K562 (cell line): ENCODE measurements around the gene CKLF. TPM values are rescaled to one million over a fixed set of nuclear protein-coding genes. Genes with fewer than 3 reads are reported as not detected.

Source experiments
- ARID1B ChIP-seq: fragments of 450-650 bp; IDR thresholded peaks from 2 replicates; pipeline ENCODE4 v1.6.1; 2016; ENCODE audit warnings: antibody characterized with exemption, mild to moderate bottlenecking, inconsistent platforms
- ATF7 ChIP-seq: fragments of 450-650 bp; IDR thresholded peaks from 2 replicates; pipeline ENCODE4 v1.7.1; 2014; ENCODE audit warnings: mild to moderate bottlenecking, moderate library complexity
- BRCA1 ChIP-seq, 2 experiments: fragments of 450-650 bp in 1 of 2; sonication (generic) in 1 of 2; formaldehyde crosslinking in 1 of 2; IDR thresholded peaks; 2 replicates each; pipeline versions ENCODE4 v1.5.0 to v1.6.1; 2017 to 2020; ENCODE audit warnings: mild to moderate bottlenecking in 1 of 2, missing genetic modification reagents in 1 of 2
- CBFB ChIP-seq: sonication (generic); formaldehyde crosslinking; IDR thresholded peaks from 2 replicates; pipeline ENCODE4 v1.4.0; 2020; ENCODE audit warnings: mild to moderate bottlenecking, missing genetic modification reagents
- ESRRA ChIP-seq: fragments of 450-650 bp; IDR thresholded peaks from 2 replicates; pipeline ENCODE4 v1.6.1; 2014; ENCODE audit warnings: low read depth, mild to moderate bottlenecking, moderate library complexity, borderline replicate concordance
- ESRRB ChIP-seq: fragments of 250-450 bp; sonication (Bioruptor Pico); IDR thresholded peaks from 2 replicates; pipeline ENCODE4 v1.5.0; 2020; ENCODE audit warnings: mild to moderate bottlenecking, moderate library complexity, borderline replicate concordance
- ETV1 ChIP-seq: fragments of 450-650 bp; conservative IDR thresholded peaks from 2 replicates; pipeline ENCODE4 v1.6.1; 2016; ENCODE audit warnings: missing genetic modification characterization, control low read depth, low read depth, missing compliant biosample characterization
- FOSL1 ChIP-seq: fragments of 200-800 bp; sonication (Bioruptor generic); conservative IDR thresholded peaks from 2 replicates; pipeline ENCODE4 v1.6.1; 2016; ENCODE audit warnings: missing genetic modification characterization, missing compliant biosample characterization
- FOXM1 ChIP-seq, 2 experiments: fragments of 450-650 bp in 1 of 2; sonication (generic) in 1 of 2; formaldehyde crosslinking in 1 of 2; IDR thresholded peaks; 2 replicates each; pipeline versions ENCODE4 v1.6.1 to v1.9.0; 2017 to 2022; ENCODE audit warnings: low read depth in 2 of 2, mild to moderate bottlenecking in 2 of 2, missing genetic modification reagents in 1 of 2, moderate library complexity in 1 of 2
- JUN ChIP-seq, 2 experiments: sonication (generic) in 1 of 2; formaldehyde crosslinking in 1 of 2; IDR thresholded peaks; 2 replicates each; pipeline versions ENCODE4 v1.6.1 to v1.8.0; 2012 to 2022; ENCODE audit warnings: borderline replicate concordance in 2 of 2, mild to moderate bottlenecking in 2 of 2, improper control_type of control experiment in 1 of 2, low read depth in 1 of 2, low read length in 1 of 2, missing genetic modification reagents in 1 of 2
- JUND ChIP-seq, 2 experiments: IDR thresholded peaks; 2 replicates in 1 of 2; 3 replicates in 1 of 2; pipeline ENCODE4 v1.6.1; 2011; ENCODE audit warnings: borderline replicate concordance in 2 of 2, low read depth in 2 of 2, low read length in 2 of 2, improper control_type of control experiment in 1 of 2, missing biosample characterization in 1 of 2, missing genetic modification characterization in 1 of 2, missing genetic modification reagents in 1 of 2
- NFE2 ChIP-seq: IDR thresholded peaks from 2 replicates; pipeline ENCODE4 v1.6.1; 2014; ENCODE audit warnings: antibody characterized with exemption, low read depth
- SMAD4 ChIP-seq: fragments of 250-450 bp; sonication (Bioruptor Pico); conservative IDR thresholded peaks from 2 replicates; pipeline ENCODE4 v1.8.0; 2021; ENCODE audit warnings: inconsistent platforms, mild to moderate bottlenecking, moderate library complexity
- SMARCE1 ChIP-seq: fragments of 450-650 bp; IDR thresholded peaks from 2 replicates; pipeline ENCODE4 v1.7.1; 2016; ENCODE audit warnings: mild to moderate bottlenecking
- SOX6 ChIP-seq: fragments of 450-650 bp; IDR thresholded peaks from 2 replicates; pipeline ENCODE4 v1.6.1; 2014; ENCODE audit warnings: mild to moderate bottlenecking
- TAL1 ChIP-seq: fragments of 450-650 bp; IDR thresholded peaks from 2 replicates; pipeline ENCODE4 v1.6.1; 2016; ENCODE audit warnings: mild to moderate bottlenecking
- ZBTB8A ChIP-seq: fragments of 450-650 bp; IDR thresholded peaks from 2 replicates; pipeline ENCODE4 v1.6.1; 2018; ENCODE audit warnings: mild to moderate bottlenecking, moderate library complexity; ENCODE audit not compliant: partially characterized antibody
- ZEB2 ChIP-seq: fragments of 450-650 bp; IDR thresholded peaks from 2 replicates; pipeline ENCODE4 v1.6.1; 2016
- polyA plus RNA-seq, 8 experiments: library from polyadenylated mRNA; depleted of rRNA in 4 of 8; stranded (reverse) in 5 of 8; unstranded in 3 of 8; fragments of >200 nt; fragmentation: Nextera tagmentation in 2 of 8; fragmentation: Illumina TruSeq in 1 of 8; extraction: Ambion mirVana in 2 of 8; extraction: Trizol in 1 of 8; gene quantifications; 2 replicates each; pipeline versions ENCODE4 v1.2.1 to v1.2.3, GENCODE V29; 2011 to 2014; ENCODE audit warnings: inconsistent platforms in 1 of 8, missing spikeins in 1 of 8
- total RNA-seq, 7 experiments: library from RNA; depleted of rRNA in 6 of 7; stranded (reverse); fragments of >200 nt in 6 of 7; fragmentation: Illumina TruSeq in 2 of 7; extraction: Trizol in 2 of 7; gene quantifications; 2 replicates each; pipeline versions ENCODE4 v1.2.1 to v1.2.3, GENCODE V29; 2011 to 2021; ENCODE audit warnings: low replicate concordance in 1 of 7
- TF ChIP-seq, protein P1 (sequence below): IDR thresholded peaks from 2 replicates; pipeline ENCODE4 v1.6.1; 2014; ENCODE audit warnings: antibody characterized with exemption
- TF ChIP-seq, protein P2 (sequence below), 2 experiments: IDR thresholded peaks; 2 replicates each; pipeline ENCODE4 v1.6.1; 2011; ENCODE audit warnings: borderline replicate concordance in 1 of 2, control low read depth in 1 of 2, low read depth in 1 of 2, low read length in 1 of 2, mild to moderate bottlenecking in 1 of 2, mixed read lengths in 1 of 2, moderate library complexity in 1 of 2; ENCODE audit not compliant: insufficient read depth in 1 of 2, insufficient read length in 1 of 2, poor library complexity in 1 of 2, severe bottlenecking in 1 of 2; ENCODE audit errors: extremely low read depth in 1 of 2
- TF ChIP-seq, protein P3 (sequence below): fragments of 450-650 bp; IDR thresholded peaks from 2 replicates; pipeline ENCODE4 v1.6.1; 2016; ENCODE audit warnings: borderline replicate concordance

The CKLF gene
- total and polyA plus RNA-seq, 9 of the 15 experiments (the other 6 are each of a cell fraction or from before 2014, with no cell fraction given): 84.8 to 322 (median 118) TPM

DNA sequence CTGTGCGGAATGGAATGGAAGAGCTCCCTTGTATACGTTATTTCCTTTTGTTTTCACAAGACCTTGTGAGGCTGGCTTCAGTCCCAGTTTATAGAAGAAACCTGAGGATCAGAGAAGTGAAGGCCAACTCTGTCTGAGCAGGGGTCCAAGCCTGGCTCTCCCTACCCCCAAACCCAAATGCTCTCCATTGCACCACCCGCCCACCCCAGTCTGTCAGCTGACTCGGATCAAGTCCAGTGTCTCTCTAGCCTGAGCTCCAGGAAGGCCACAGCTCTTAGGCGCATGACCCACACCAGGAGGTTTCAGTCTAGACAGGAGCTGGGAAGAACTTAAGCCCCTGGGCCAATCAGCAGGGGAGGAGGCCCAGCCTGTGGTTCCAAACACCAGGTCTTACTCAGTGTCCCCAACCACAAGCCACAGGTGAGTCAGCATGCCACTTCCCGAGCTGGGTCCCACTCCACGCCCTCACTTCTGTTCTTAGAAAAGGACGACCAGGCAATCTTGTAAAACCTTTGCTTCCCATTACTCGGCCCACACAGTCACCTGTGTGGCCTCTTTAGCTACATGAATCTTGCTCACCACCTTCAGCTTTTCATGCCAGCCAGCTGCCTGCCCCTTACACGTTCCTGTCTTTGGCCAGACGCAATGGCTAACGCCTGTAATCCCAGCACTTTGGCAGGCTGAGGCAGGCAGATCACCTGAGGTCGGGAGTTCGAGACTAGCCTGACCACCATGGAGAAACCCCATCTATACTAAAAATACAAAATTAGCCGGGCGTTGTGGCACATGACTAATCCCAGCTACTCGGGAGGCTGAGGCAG lies 30.2 kb upstream of the CKLF start (continued):
- TF ChIP-seq, protein P1, sequence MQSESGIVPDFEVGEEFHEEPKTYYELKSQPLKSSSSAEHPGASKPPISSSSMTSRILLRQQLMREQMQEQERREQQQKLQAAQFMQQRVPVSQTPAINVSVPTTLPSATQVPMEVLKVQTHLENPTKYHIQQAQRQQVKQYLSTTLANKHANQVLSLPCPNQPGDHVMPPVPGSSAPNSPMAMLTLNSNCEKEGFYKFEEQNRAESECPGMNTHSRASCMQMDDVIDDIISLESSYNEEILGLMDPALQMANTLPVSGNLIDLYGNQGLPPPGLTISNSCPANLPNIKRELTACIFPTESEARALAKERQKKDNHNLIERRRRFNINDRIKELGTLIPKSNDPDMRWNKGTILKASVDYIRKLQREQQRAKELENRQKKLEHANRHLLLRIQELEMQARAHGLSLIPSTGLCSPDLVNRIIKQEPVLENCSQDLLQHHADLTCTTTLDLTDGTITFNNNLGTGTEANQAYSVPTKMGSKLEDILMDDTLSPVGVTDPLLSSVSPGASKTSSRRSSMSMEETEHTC: no peak
- TF ChIP-seq SMARCE1 (peak; percentile 74; the same call in 1 of the 2 replicates), ARID1B (peak; percentile 74), ETV1 (tag) (0 out of 2 replicates have a peak, but pooled peaks have one; percentile 10), CBFB (CRISPR knock-in tag) (no peak), ATF7 (peak; percentile 34; the same call in 1 of the 2 replicates), SOX6 (peak; percentile 30; the same call in 1 of the 2 replicates), ZBTB8A (no peak), SMAD4 (peak; percentile 81), ESRRA (peak; percentile 68; the same call in 1 of the 2 replicates), JUN (IDR thresholded peaks at IDR 0.05; ENCODE audit: borderline replicate concordance, low read depth, low read length) (peak; percentile 92), JUN (CRISPR knock-in tag; IDR thresholded peaks at IDR 0.05; ENCODE audit: borderline replicate concordance) (no peak; the same call in 1 of the 2 replicates), BRCA1 (IDR thresholded peaks at IDR 0.05) (no peak), BRCA1 (CRISPR knock-in tag; IDR thresholded peaks at IDR 0.05) (no peak), TAL1 (no peak), ESRRB (CRISPR knock-in tag) (no peak), JUND (IDR thresholded peaks at IDR 0.05; ENCODE audit: borderline replicate concordance, low read depth, low read length) (peak; percentile 84), JUND (tag; IDR thresholded peaks at IDR 0.05; ENCODE audit: borderline replicate concordance, low read depth, low read length) (peak; percentile 66; the same call in 1 of the 3 replicates), FOSL1 (peak; percentile 94), NFE2 (peak; percentile 63), FOXM1 (IDR thresholded peaks at IDR 0.05; ENCODE audit: low read depth) (no peak), FOXM1 (CRISPR knock-in tag; IDR thresholded peaks at IDR 0.05; ENCODE audit: low read depth) (no peak), ZEB2 (peak; percentile 69; the same call in 1 of the 2 replicates)
- TF ChIP-seq, protein P2, sequence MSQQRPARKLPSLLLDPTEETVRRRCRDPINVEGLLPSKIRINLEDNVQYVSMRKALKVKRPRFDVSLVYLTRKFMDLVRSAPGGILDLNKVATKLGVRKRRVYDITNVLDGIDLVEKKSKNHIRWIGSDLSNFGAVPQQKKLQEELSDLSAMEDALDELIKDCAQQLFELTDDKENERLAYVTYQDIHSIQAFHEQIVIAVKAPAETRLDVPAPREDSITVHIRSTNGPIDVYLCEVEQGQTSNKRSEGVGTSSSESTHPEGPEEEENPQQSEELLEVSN (IDR thresholded peaks at IDR 0.05; ENCODE audit: borderline replicate concordance in 1 of 2, extremely low read depth in 1 of 2, insufficient read depth in 1 of 2, insufficient read length in 1 of 2, low read depth in 1 of 2, low read length in 1 of 2, poor library complexity in 1 of 2, severe bottlenecking in 1 of 2): peak in 1 of 2 experiments; percentile 24
- TF ChIP-seq, protein P3, sequence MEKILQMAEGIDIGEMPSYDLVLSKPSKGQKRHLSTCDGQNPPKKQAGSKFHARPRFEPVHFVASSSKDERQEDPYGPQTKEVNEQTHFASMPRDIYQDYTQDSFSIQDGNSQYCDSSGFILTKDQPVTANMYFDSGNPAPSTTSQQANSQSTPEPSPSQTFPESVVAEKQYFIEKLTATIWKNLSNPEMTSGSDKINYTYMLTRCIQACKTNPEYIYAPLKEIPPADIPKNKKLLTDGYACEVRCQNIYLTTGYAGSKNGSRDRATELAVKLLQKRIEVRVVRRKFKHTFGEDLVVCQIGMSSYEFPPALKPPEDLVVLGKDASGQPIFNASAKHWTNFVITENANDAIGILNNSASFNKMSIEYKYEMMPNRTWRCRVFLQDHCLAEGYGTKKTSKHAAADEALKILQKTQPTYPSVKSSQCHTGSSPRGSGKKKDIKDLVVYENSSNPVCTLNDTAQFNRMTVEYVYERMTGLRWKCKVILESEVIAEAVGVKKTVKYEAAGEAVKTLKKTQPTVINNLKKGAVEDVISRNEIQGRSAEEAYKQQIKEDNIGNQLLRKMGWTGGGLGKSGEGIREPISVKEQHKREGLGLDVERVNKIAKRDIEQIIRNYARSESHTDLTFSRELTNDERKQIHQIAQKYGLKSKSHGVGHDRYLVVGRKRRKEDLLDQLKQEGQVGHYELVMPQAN: no peak
